Mesendoderm (in vitro differentiated cells): Measurements from ENCODE around the gene AMOT.

Experiments used
- DNase-seq: peaks from one replicate; pipeline ENCODE4 v3.0.0; 2013
- H2AK5ac ChIP-seq: 2 replicates; pipeline ENCODE4 v1.6.1; 2013; ENCODE audit warnings: low read length, inconsistent platforms
- H2BK120ac ChIP-seq: 2 replicates; pipeline ENCODE4 v1.6.1; 2013; ENCODE audit warnings: low read depth, mild to moderate bottlenecking, low read length, moderate library complexity, mixed read lengths
- H2BK15ac ChIP-seq: replicated peaks from 2 replicates; pipeline ENCODE4 v1.6.1; 2013; ENCODE audit warnings: low read depth, mild to moderate bottlenecking, moderate library complexity
- H2BK5ac ChIP-seq: 2 replicates; pipeline ENCODE4 v1.6.1; 2013; ENCODE audit warnings: low read length, inconsistent platforms
- H3K18ac ChIP-seq: 2 replicates; pipeline ENCODE4 v1.6.1; 2013; ENCODE audit warnings: mild to moderate bottlenecking, low read length, mixed read lengths
- H3K23ac ChIP-seq: one replicate; pipeline ENCODE4 v1.6.1; 2013; ENCODE audit warnings: low read length
- H3K27ac ChIP-seq: 2 replicates; pipeline ENCODE4 v1.5.1; 2013; ENCODE audit warnings: low read depth, mild to moderate bottlenecking, inconsistent platforms, low read length, moderate library complexity
- H3K27me3 ChIP-seq: 2 replicates; pipeline ENCODE4 v1.6.1; 2013; ENCODE audit warnings: low read length, control low read depth, mild to moderate bottlenecking, inconsistent platforms; ENCODE audit not compliant: insufficient read depth, poor library complexity
- H3K36me3 ChIP-seq: 2 replicates; pipeline ENCODE4 v1.6.1; 2013; ENCODE audit warnings: low read length, inconsistent platforms; ENCODE audit not compliant: control insufficient read depth, insufficient read depth
- H3K4ac ChIP-seq: one replicate; pipeline ENCODE4 v1.6.1; 2013; ENCODE audit warnings: low read depth, mild to moderate bottlenecking, low read length, moderate library complexity
- H3K4me1 ChIP-seq: 2 replicates; pipeline ENCODE4 v1.6.1; 2013; ENCODE audit warnings: low read depth, low read length, inconsistent platforms; ENCODE audit not compliant: control insufficient read depth
- H3K4me2 ChIP-seq: 2 replicates; pipeline ENCODE4 v1.6.1; 2013; ENCODE audit warnings: low read length
- H3K4me3 ChIP-seq: 2 replicates; pipeline ENCODE4 v1.5.1; 2013; ENCODE audit warnings: mild to moderate bottlenecking, low read length
- H3K56ac ChIP-seq: one replicate; pipeline ENCODE4 v1.6.1; 2013; ENCODE audit warnings: low read length
- H3K79me1 ChIP-seq: 2 replicates; pipeline ENCODE4 v1.6.1; 2013; ENCODE audit warnings: low read length, inconsistent platforms
- H3K79me2 ChIP-seq: 2 replicates; pipeline ENCODE4 v1.6.1; 2013; ENCODE audit warnings: mild to moderate bottlenecking, low read length; ENCODE audit not compliant: control insufficient read depth, insufficient read depth
- H3K9ac ChIP-seq: 2 replicates; pipeline ENCODE4 v1.6.1; 2013; ENCODE audit warnings: low read length, inconsistent platforms
- H4K5ac ChIP-seq: one replicate; pipeline ENCODE4 v1.6.1; 2013; ENCODE audit warnings: low read length
- H4K8ac ChIP-seq: one replicate; pipeline ENCODE4 v1.6.1; 2013; ENCODE audit warnings: low read depth, mild to moderate bottlenecking, control low read depth, low read length, moderate library complexity
- WGBS: extraction: QIAGEN DNeasy Blood & Tissue Kit; methylation state at CpG from one replicate; pipeline ENCODE4 v1.1.7; 2013; ENCODE audit warnings: low lambda C conversion rate, missing lambda C conversion rate; ENCODE audit not compliant: insufficient coverage; ENCODE audit errors: extremely low coverage; 5-methylcytosine and 5-hydroxymethylcytosine counted together

AMOT gene

GRCh38 chrX:112826023-112826422 lies 14.6 kb downstream of the AMOT start:
- no peak overlapping the region for H4K5ac ChIP-seq
- no peak overlapping the region for H2AK5ac ChIP-seq
- no peak overlapping the region for H3K9ac ChIP-seq
- no peak overlapping the region for H3K56ac ChIP-seq
- no peak overlapping the region for H3K4me3 ChIP-seq
- H3K79me2 ChIP-seq = no peaks in the 10 kb centered on the region
- no peak for DNase-seq
- no peak overlapping the region for H3K23ac ChIP-seq
- H2BK120ac ChIP-seq = no peak overlapping the region
- no peaks in the 10 kb centered on the region for H3K36me3 ChIP-seq
- H2BK15ac ChIP-seq = no peak overlapping the region
- H3K4ac ChIP-seq = no peak overlapping the region
- no peaks in the 10 kb centered on the region for H3K27me3 ChIP-seq
- no peak overlapping the region for H3K18ac ChIP-seq
- H4K8ac ChIP-seq = no peak overlapping the region
- H3K79me1 ChIP-seq = no peaks in the 10 kb centered on the region
- H2BK5ac ChIP-seq = no peak overlapping the region
- no peak overlapping the region for H3K4me2 ChIP-seq
- no peaks in the 10 kb centered on the region for H3K4me1 ChIP-seq
- H3K27ac ChIP-seq = no peak overlapping the region

- Histone ChIP-seq H3K36me3 (no peaks in the 10 kb centered on the region), H3K4me3 (no peak overlapping the region), H2BK120ac (no peak overlapping the region), H3K4ac (no peak overlapping the region), H4K8ac (no peak overlapping the region), H2AK5ac (no peak overlapping the region), H3K23ac (no peak overlapping the region), H3K4me1 (no peaks in the 10 kb centered on the region), H3K79me1 (no peaks in the 10 kb centered on the region), H3K79me2 (no peaks in the 10 kb centered on the region), H2BK15ac (no peak overlapping the region), H2BK5ac (no peak overlapping the region), H3K9ac (no peak overlapping the region), H3K27me3 (no peaks in the 10 kb centered on the region), H3K18ac (no peak overlapping the region), H3K27ac (no peak overlapping the region), H3K4me2 (no peak overlapping the region), H3K56ac (no peak overlapping the region), H4K5ac (no peak overlapping the region)
- no peak for DNase-seq
- no CpG with 5 or more reads among the region's 7 CpGs for WGBS
Measured at GRCh38 chrX:112822892-112823291, 17.7 kb downstream of the AMOT start.

GRCh38 chrX:112820364-112821268 lies 20.0 kb downstream of the AMOT start:
- Histone ChIP-seq H3K4me2 (no peak overlapping the region), H3K56ac (no peak overlapping the region), H3K36me3 (no peaks in the 10 kb centered on the region), H3K4me3 (no peak overlapping the region), H2BK5ac (no peak overlapping the region), H4K8ac (no peak overlapping the region), H4K5ac (no peak overlapping the region), H3K18ac (no peak overlapping the region), H3K27me3 (no peaks in the 10 kb centered on the region), H2AK5ac (no peak overlapping the region), H3K27ac (no peak overlapping the region), H3K23ac (no peak overlapping the region), H3K79me1 (no peaks in the 10 kb centered on the region), H3K79me2 (no peaks in the 10 kb centered on the region), H3K4me1 (no peaks in the 10 kb centered on the region), H3K4ac (no peak overlapping the region), H3K9ac (no peak overlapping the region), H2BK15ac (no peak overlapping the region), H2BK120ac (no peak overlapping the region)
- DNase-seq = no peak
- WGBS = no CpG with 5 or more reads among the region's 3 CpGs

- H3K9ac ChIP-seq = no peak overlapping the region
- H2BK15ac ChIP-seq = no peak overlapping the region
- no peak overlapping the region for H2BK5ac ChIP-seq
- H3K79me2 ChIP-seq = no peaks in the 10 kb centered on the region
- no peak overlapping the region for H3K4me3 ChIP-seq
- no peak overlapping the region for H2AK5ac ChIP-seq
- H3K27ac ChIP-seq = no peak overlapping the region
- no peak for DNase-seq
- H4K8ac ChIP-seq = no peak overlapping the region
- no peak overlapping the region for H3K56ac ChIP-seq
- H3K36me3 ChIP-seq = no peaks in the 10 kb centered on the region
- no peaks in the 10 kb centered on the region for H3K4me1 ChIP-seq
- no peak overlapping the region for H3K23ac ChIP-seq
- H3K4ac ChIP-seq = no peak overlapping the region
- H3K79me1 ChIP-seq = no peaks in the 10 kb centered on the region
- H4K5ac ChIP-seq = no peak overlapping the region
- no peaks in the 10 kb centered on the region for H3K27me3 ChIP-seq
- no peak overlapping the region for H3K4me2 ChIP-seq
- no CpG with 5 or more reads among the region's 1 CpG for WGBS
- no peak overlapping the region for H3K18ac ChIP-seq
- H2BK120ac ChIP-seq = no peak overlapping the region
Measured at GRCh38 chrX:112819813-112820212, 20.8 kb downstream of the AMOT start.

GRCh38 chrX:112819008-112819640 lies 21.5 kb downstream of the AMOT start:
- H4K5ac ChIP-seq = no peak overlapping the region
- WGBS = no CpG with 5 or more reads among the region's 2 CpGs
- no peak overlapping the region for H3K4me3 ChIP-seq
- no peak overlapping the region for H2BK5ac ChIP-seq
- no peaks in the 10 kb centered on the region for H3K79me2 ChIP-seq
- H3K9ac ChIP-seq = no peak overlapping the region
- no peak overlapping the region for H3K4ac ChIP-seq
- no peak overlapping the region for H4K8ac ChIP-seq
- no peak for DNase-seq
- no peak overlapping the region for H2AK5ac ChIP-seq
- H3K23ac ChIP-seq = no peak overlapping the region
- no peak overlapping the region for H3K18ac ChIP-seq
- no peaks in the 10 kb centered on the region for H3K4me1 ChIP-seq
- no peaks in the 10 kb centered on the region for H3K79me1 ChIP-seq
- no peaks in the 10 kb centered on the region for H3K27me3 ChIP-seq
- H2BK15ac ChIP-seq = no peak overlapping the region
- no peak overlapping the region for H3K56ac ChIP-seq
- no peaks in the 10 kb centered on the region for H3K36me3 ChIP-seq
- H3K4me2 ChIP-seq = no peak overlapping the region
- no peak overlapping the region for H3K27ac ChIP-seq
- H2BK120ac ChIP-seq = no peak overlapping the region
